Thyroid gland (tissue), 4 donors: Measurements from ENCODE around the gene RASGRP4. TPM values are rescaled to one million over a fixed set of nuclear protein-coding genes. Genes with fewer than 3 reads are reported as not detected.

Source experiments
- DNase-seq, 2 donors: peaks; one replicate each; pipeline ENCODE4 v3.0.0-alpha.2; 2019
- H3K27ac ChIP-seq, 3 donors: fragments of 200-600 bp; sonication (generic); 1 replicate in 2 of 3; 2 replicates in 1 of 3; pipeline ENCODE4 v1.5.1; 2016 to 2019; ENCODE audit warnings: mild to moderate bottlenecking in 1 of 3, moderate library complexity in 1 of 3
- H3K27me3 ChIP-seq: fragments of 200-600 bp; sonication (generic); one replicate; pipeline ENCODE4 v1.5.1; 2019
- H3K36me3 ChIP-seq, 2 donors: fragments of 200-600 bp; sonication (generic); one replicate each; pipeline ENCODE4 v1.5.1; 2016 to 2019
- H3K4me1 ChIP-seq, 2 donors: fragments of 200-600 bp; sonication (generic); one replicate each; pipeline ENCODE4 v1.5.1; 2017 to 2019
- H3K4me3 ChIP-seq, 3 donors: fragments of 200-600 bp; sonication (generic); replicated peaks in 1 of 3; 1 replicate in 2 of 3; 2 replicates in 1 of 3; pipeline ENCODE4 v1.5.1; 2016; ENCODE audit warnings: mild to moderate bottlenecking in 1 of 3
- H3K9me3 ChIP-seq: fragments of 200-600 bp; sonication (generic); one replicate; pipeline ENCODE4 v1.5.1; 2017
- POLR2A ChIP-seq, 2 donors: fragments of 450-650 bp; IDR thresholded peaks; one replicate each; pipeline ENCODE4 v1.6.1; 2017; ENCODE audit warnings: antibody characterized with exemption in 2 of 2, mild to moderate bottlenecking in 2 of 2, moderate library complexity in 1 of 2
- WGBS, 2 donors: methylation state at CpG; one replicate each; pipeline ENCODE4 v1.1.5; 2017; 5-methylcytosine and 5-hydroxymethylcytosine counted together
- intact Hi-C: fragments of 100-400 bp; cut with DNase I; formaldehyde crosslinking; loops from one replicate; pipeline ENCODE4 v1.15.1; 2023
- total RNA-seq, 4 donors: library from RNA; depleted of rRNA; stranded (reverse); fragments of >200 nt; gene quantifications; one replicate each; pipeline ENCODE4 v1.2.3, GENCODE V29; 2016
- TF ChIP-seq, protein P1 (sequence below), 6 experiments: fragments of 200-600 bp in 3 of 6; fragments of 450-650 bp in 3 of 6; sonication (generic) in 3 of 6; IDR thresholded peaks; one replicate each; pipeline ENCODE4 v1.5.1; 2016 to 2019; ENCODE audit warnings: antibody characterized with exemption in 6 of 6, mild to moderate bottlenecking in 2 of 6, inconsistent platforms in 1 of 6, moderate library complexity in 1 of 6

The RASGRP4 gene
- total RNA-seq, 4 donors from 2014 or later, result 0.89 to 1.7 (median 1.2) TPM

DNA sequence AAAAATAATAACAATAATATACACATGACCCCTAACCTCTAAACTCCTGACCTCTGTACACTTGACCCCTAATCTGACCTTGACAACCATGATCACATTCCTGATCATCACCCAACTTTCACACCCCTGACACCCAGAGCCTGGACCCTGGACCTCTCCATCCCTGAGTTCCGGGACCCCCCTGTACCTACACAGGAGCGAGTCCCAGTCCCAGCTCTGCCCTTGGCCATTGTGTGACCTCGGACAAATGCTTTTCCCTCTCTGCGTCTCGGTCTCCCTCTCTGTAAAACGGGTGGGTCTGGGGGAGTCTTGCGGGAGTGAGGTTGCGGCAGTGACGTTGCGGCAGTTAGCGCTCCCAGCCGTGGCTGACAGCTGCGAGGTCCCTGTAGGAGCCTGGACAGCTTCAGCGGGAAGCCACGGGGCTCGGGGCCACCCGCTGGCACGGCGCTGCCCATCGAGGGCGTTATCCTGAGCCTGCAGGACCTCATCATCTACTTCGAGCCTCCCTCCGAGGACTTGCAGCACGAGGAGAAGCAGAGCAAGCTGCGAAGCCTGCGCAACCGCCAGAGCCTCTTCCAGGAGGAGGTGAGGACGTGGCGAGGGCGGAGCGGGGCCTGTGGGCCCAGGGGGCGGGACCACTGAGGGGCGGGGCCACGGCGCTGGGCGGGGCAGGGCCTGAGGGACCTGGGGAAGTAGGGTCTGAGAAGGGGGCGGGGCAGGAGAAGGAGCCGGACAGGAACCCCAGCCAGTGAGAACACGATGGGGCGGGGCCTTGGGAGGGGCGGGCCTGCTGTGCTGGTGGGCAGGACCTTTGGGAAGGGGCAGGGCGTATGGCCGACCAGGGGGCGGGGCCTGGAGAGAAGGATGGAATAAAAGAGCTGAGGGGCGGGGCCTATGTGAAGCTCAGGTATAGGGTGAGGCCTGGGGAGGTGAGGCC, 26.7 kb upstream of the RASGRP4 start:
- Histone ChIP-seq H3K4me3 (no peak overlapping the region), H3K9me3 (no peaks in the 10 kb centered on the region), H3K27me3 (no peaks in the 10 kb centered on the region), H3K36me3 (no peaks in the 10 kb centered on the region), H3K27ac (no peak overlapping the region), H3K4me1 (no peaks in the 10 kb centered on the region)
- 75 to 81% methylated on average over 25 to 38 of the region's 45 CpGs for WGBS, 2 donors
- DNase-seq, result peak in 1 of 2 donors; percentile 4
- no peak for TF ChIP-seq POLR2A (IDR thresholded peaks at IDR 0.05)
- TF ChIP-seq, protein P1, sequence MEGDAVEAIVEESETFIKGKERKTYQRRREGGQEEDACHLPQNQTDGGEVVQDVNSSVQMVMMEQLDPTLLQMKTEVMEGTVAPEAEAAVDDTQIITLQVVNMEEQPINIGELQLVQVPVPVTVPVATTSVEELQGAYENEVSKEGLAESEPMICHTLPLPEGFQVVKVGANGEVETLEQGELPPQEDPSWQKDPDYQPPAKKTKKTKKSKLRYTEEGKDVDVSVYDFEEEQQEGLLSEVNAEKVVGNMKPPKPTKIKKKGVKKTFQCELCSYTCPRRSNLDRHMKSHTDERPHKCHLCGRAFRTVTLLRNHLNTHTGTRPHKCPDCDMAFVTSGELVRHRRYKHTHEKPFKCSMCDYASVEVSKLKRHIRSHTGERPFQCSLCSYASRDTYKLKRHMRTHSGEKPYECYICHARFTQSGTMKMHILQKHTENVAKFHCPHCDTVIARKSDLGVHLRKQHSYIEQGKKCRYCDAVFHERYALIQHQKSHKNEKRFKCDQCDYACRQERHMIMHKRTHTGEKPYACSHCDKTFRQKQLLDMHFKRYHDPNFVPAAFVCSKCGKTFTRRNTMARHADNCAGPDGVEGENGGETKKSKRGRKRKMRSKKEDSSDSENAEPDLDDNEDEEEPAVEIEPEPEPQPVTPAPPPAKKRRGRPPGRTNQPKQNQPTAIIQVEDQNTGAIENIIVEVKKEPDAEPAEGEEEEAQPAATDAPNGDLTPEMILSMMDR (IDR thresholded peaks at IDR 0.05), result no peak
- intact Hi-C loops, result no loop called here

DNA sequence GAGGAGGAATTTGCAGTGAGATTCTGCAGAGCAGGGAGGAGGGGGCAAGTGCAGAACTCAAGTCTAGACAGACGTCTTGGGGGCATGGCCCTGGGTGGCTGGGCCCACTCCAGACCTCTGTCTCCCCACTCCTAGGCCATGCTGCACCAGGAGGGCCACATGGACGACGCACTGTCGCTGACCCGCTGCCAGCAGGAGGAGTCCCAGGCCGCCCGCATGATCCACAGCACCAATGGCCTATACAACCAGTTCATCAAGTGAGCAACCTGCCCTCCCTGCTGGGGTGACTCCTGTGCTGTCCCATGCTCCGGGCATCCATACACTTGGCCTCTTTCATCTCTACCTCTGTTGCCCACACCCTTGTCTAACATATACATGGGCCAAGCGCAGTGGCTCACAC, 25.6 kb upstream of the RASGRP4 start:
- Histone ChIP-seq H3K4me1 (no peaks in the 10 kb centered on the region), H3K27me3 (no peaks in the 10 kb centered on the region), H3K36me3 (no peaks in the 10 kb centered on the region), H3K9me3 (no peaks in the 10 kb centered on the region), H3K27ac (no peak overlapping the region), H3K4me3 (no peak overlapping the region)
- intact Hi-C loops, result no loop called here
- DNase-seq, result no peak
- 84 to 87% methylated on average over 7 to 9 of the region's 9 CpGs for WGBS, 2 donors
- TF ChIP-seq, protein P1 (IDR thresholded peaks at IDR 0.05), result no peak
- no peak for TF ChIP-seq POLR2A (IDR thresholded peaks at IDR 0.05)

GRCh38 chr19:38451036-38451435, 25.0 kb upstream of the RASGRP4 start:
- 86 to 89% methylated on average over 8 of the region's 8 CpGs for WGBS, 2 donors
- H3K9me3 ChIP-seq, result no peaks in the 10 kb centered on the region
- intact Hi-C loops, result no loop called here
- no peak overlapping the region for H3K4me3 ChIP-seq
- DNase-seq, result no peak
- TF ChIP-seq, protein P1 (IDR thresholded peaks at IDR 0.05), result no peak
- TF ChIP-seq POLR2A (IDR thresholded peaks at IDR 0.05), result no peak
- H3K36me3 ChIP-seq, result no peaks in the 10 kb centered on the region
- no peaks in the 10 kb centered on the region for H3K4me1 ChIP-seq
- no peak overlapping the region for H3K27ac ChIP-seq
- H3K27me3 ChIP-seq, result no peaks in the 10 kb centered on the region

DNA sequence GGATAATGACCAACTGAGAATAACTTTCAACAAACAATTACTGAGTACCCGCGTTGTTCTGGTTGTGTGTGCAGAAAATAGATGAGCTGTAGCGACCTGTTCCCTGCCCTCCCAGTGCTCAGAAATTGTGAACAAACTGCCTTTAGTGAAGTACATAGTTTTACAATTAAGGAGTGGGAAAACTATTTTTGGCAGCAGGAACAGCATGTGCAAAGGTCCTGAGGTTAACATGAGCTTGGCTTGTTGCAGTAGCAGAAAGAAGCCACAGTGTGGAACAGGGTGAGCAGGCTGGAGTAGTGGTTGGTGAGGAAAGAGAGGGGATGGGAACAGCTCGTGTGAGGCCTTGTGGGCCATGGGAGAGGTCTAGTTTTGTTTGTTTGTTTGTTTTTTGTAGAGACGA, 23.5 kb upstream of the RASGRP4 start:
- TF ChIP-seq, protein P1 (IDR thresholded peaks at IDR 0.05), result no peak
- TF ChIP-seq POLR2A (IDR thresholded peaks at IDR 0.05), result no peak
- Histone ChIP-seq H3K4me1 (no peaks in the 10 kb centered on the region), H3K27me3 (no peaks in the 10 kb centered on the region), H3K27ac (no peak overlapping the region), H3K4me3 (no peak overlapping the region), H3K36me3 (no peaks in the 10 kb centered on the region), H3K9me3 (no peaks in the 10 kb centered on the region)
- intact Hi-C loops, result no loop called here
- DNase-seq, result no peak
- whole genome bisulfite sequencing, 2 donors, result 85 to 88% methylated on average over 5 of the region's 5 CpGs

- no peak overlapping the region for H3K4me3 ChIP-seq
- H3K27me3 ChIP-seq, result no peaks in the 10 kb centered on the region
- no peak for TF ChIP-seq POLR2A (IDR thresholded peaks at IDR 0.05)
- TF ChIP-seq, protein P1 (IDR thresholded peaks at IDR 0.05), result no peak
- no peaks in the 10 kb centered on the region for H3K4me1 ChIP-seq
- WGBS, 2 donors, result 89 to 97% methylated on average over 7 to 9 of the region's 9 CpGs
- intact Hi-C loops, result no loop called here
- H3K36me3 ChIP-seq, result no peaks in the 10 kb centered on the region
- no peak for DNase-seq
- H3K9me3 ChIP-seq, result no peaks in the 10 kb centered on the region
- H3K27ac ChIP-seq, result no peak overlapping the region
Observed at GRCh38 chr19:38448225-38448624, 22.2 kb upstream of the RASGRP4 start.
